ENCODE measurements around the gene GALNS. TPM values are rescaled to one million over a fixed set of nuclear protein-coding genes. Genes with fewer than 3 reads are reported as not detected.

Gene GALNS
- total and polyA plus RNA-seq, 2 of the 8 experiments (the other 6 are each of a cell fraction or from before 2014, with no cell fraction given): 8.9 to 17.8 TPM

GRCh38 chr16:88817785-88818574 is 38.8 kb downstream of the GALNS start:
- Histone ChIP-seq H2BK120ac (replicated peaks; ENCODE audit: low read depth, low read length) (no peak overlapping the region), H3K14ac (ENCODE audit: insufficient read length) (no peak overlapping the region), H3K36me3 (ENCODE audit: control insufficient read depth in 2 of 4, insufficient read depth in 4 of 4, low read length in 3 of 4) (no peaks in the 10 kb centered on the region), H3K23me2 (ENCODE audit: low read depth, low read length) (no peaks in the 10 kb centered on the region), H3K9me3 (ENCODE audit: insufficient read depth in 2 of 2, low read depth in 1 of 2, low read length in 1 of 2) (no peaks in the 10 kb centered on the region), H3K9ac (replicated peaks in 1 of 4; ENCODE audit: extremely low read depth in 1 of 4, low read depth in 3 of 4, low read length in 3 of 4) (peak overlapping the region in 1 of 4 experiments; percentile 4; a peak in 1 of 7 replicates), H4K20me1 (replicated peaks in 1 of 2; ENCODE audit: control insufficient read depth in 1 of 2, insufficient read depth in 2 of 2, low read length in 2 of 2) (peaks cover 0 to 3% of the 10 kb centered on the region in 2 experiments), H3K56ac (replicated peaks; ENCODE audit: insufficient read length, low read depth, low read length) (no peak overlapping the region), H3K4ac (replicated peaks; ENCODE audit: insufficient read length, low read depth, low read length) (no peak overlapping the region), H3K4me2 (ENCODE audit: insufficient read depth in 1 of 2, low read depth in 2 of 2, low read length in 2 of 2) (no peak overlapping the region), H2AK5ac (ENCODE audit: low read depth, low read length) (no peak overlapping the region), H3K4me3 (ENCODE audit: extremely low read depth in 1 of 4, insufficient read depth in 2 of 4, low read depth in 3 of 4, low read length in 4 of 4) (no peak overlapping the region), H2BK12ac (ENCODE audit: low read depth, low read length) (peak overlapping the region; percentile 80; the same call in 1 of the 2 replicates), H3K27me3 (replicated peaks in 1 of 4; ENCODE audit: control insufficient read depth in 3 of 4, extremely low read depth in 1 of 4, insufficient read depth in 3 of 4, low read length in 3 of 4) (no peaks in the 10 kb centered on the region), H3K27ac (ENCODE audit: low read depth, low read length) (no peak overlapping the region; the same call in 1 of the 2 replicates), H3K79me1 (ENCODE audit: low read depth, low read length) (no peaks in the 10 kb centered on the region), H3K79me2 (ENCODE audit: control insufficient read depth in 1 of 2, insufficient read depth in 2 of 2, low read length in 2 of 2) (no peaks in the 10 kb centered on the region), H4K8ac (ENCODE audit: extremely low read depth, insufficient read depth, low read length) (no peak overlapping the region), H2BK15ac (ENCODE audit: low read length) (no peak overlapping the region), H2AFZ (ENCODE audit: low read length) (no peak overlapping the region), H4K5ac (ENCODE audit: insufficient read length, low read depth, low read length) (no peak overlapping the region), H3K18ac (ENCODE audit: extremely low read depth, low read length) (no peak overlapping the region), H2BK20ac (ENCODE audit: low read length) (no peak overlapping the region), H4K91ac (replicated peaks; ENCODE audit: insufficient read length, low read length) (no peak overlapping the region), H3K4me1 (replicated peaks in 1 of 4; ENCODE audit: control insufficient read depth in 3 of 4, insufficient read depth in 4 of 4, low read length in 3 of 4) (no peaks in the 10 kb centered on the region), H2BK5ac (ENCODE audit: low read depth, low read length) (no peak overlapping the region; the same call in 1 of the 2 replicates), H3K23ac (ENCODE audit: insufficient read length) (no peak overlapping the region)
- DNase-seq (ENCODE audit: low read depth in 1 of 2, low spot score in 2 of 2) (no peak), FAIRE-seq (no peak)
- ChIA-PET CTCF (ENCODE audit: partially characterized antibody) (interaction anchor here (0.9 to 3.5 kb wide), 9 partner anchors 10 to 400 kb away, joined by 3 to 15 read pairs (median 3); partner anchors contain the start of genes SLC22A31 and ZNF778), POLR2A (ENCODE audit: partially characterized antibody) (interaction anchor here (1.1 to 9.0 kb wide), 4 partner anchors 8 to 338 kb away, joined by 3 to 77 read pairs (median 4); partner anchors contain the start of gene APRT)
- 92% methylated on average over 40 of the region's 40 CpGs; no CpG with 5 or more reads in 1 of the 2 experiments for WGBS, 2 experiments (ENCODE audit: extremely low coverage in 1 of 2, insufficient coverage in 1 of 2, insufficient read length in 1 of 2, insufficient replicate concordance in 2 of 2, low coverage in 1 of 2, low lambda C conversion rate in 2 of 2, missing lambda C conversion rate in 1 of 2)
